GM21515 (cell line): ENCODE measurements around the gene LILRA6.
"Not testable (repeated sequence)": the region's sequence is repeated elsewhere in the genome, so short reads cannot be mapped to it uniquely, and the experiment has no call there.

Experiments
- ATAC-seq: cut with Tn5 transposase; IDR thresholded peaks from one replicate; pipeline ENCODE4 v1.9.1; 2021; ENCODE audit not compliant: unreplicated experiment

Gene LILRA6

DNA sequence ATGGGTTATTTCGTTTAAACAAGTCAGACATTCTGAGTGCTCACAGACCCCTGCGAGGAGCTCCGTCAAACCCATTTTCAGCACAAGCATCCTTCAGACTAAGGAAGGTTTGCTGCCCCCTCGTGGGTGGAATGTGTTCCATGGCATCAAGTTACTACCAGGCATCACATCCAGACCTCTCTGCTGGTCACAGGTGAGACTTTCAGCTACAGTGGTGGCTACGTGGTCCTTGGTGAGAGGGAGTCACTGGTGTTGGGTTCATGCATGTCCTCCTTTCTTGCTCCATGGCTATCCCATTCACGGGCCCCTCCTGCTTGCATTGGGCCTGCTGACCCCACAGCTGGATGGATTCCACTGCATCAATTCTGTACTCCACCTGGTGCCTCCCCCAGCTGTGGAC, 23.5 kb upstream of the LILRA6 start:
- ATAC-seq = no peak

DNA sequence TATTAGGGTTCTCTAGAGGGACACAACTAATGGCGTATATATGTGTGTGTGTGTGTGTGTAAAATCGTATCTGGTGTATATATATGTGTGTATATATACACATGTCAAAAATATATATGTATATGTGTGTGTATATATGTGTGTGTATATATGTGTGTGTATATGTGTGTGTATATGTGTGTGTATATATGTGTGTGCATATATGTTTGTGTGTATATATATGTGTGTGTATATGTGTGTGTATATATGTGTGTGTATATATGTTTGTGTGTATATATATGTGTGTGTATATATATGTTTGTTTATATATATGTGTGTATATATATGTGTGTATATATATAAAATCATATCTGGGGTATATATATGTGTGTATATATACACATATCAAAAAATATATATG, 19.9 kb upstream of the LILRA6 start:
- ATAC-seq = no peak

DNA sequence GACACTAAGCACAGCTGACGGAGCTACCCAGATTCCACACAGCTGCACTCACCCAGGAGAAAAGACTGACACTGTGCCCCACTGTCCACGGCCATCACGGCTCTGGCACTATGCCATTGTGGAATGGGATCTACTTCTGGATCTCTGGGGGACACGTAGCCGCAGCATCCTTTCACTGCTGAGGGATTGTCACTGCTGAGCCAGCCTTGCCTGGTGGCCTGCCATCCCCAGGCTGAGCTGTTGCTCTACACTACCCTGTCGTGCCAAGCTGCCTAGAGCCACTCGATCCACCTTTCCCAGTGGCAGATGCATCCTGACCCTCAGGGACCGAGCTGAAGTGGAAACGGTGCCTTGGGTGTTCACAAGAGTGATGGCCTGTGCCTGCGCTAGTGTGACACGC, 19.5 kb upstream of the LILRA6 start:
- no peak for ATAC-seq

DNA sequence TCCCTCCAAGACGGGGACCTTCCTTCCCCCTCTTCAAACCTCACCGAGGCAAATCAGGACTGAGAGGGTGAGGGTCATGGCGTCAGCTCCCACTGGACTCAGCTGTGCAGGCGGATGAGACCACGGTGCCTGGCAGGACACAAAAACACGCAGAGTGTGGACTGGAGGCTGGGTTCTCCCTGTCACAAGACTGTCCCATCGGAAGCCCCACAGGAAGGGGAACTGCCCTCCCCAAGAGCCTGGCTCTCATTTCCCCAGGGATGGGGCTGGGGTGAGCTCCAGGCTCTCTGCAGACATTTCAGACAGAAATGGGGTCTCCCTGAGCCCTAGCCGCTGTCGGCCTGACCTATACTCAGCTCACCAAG, 14.5 kb upstream of the LILRA6 start, which contains the start of gene LILRB5:
Gene LILRB5 (minus strand): TSS at position 158 of the 365 bp plus-strand sequence. CDS start 80 bp downstream, at position 78.
- ATAC-seq = no peak

DNA sequence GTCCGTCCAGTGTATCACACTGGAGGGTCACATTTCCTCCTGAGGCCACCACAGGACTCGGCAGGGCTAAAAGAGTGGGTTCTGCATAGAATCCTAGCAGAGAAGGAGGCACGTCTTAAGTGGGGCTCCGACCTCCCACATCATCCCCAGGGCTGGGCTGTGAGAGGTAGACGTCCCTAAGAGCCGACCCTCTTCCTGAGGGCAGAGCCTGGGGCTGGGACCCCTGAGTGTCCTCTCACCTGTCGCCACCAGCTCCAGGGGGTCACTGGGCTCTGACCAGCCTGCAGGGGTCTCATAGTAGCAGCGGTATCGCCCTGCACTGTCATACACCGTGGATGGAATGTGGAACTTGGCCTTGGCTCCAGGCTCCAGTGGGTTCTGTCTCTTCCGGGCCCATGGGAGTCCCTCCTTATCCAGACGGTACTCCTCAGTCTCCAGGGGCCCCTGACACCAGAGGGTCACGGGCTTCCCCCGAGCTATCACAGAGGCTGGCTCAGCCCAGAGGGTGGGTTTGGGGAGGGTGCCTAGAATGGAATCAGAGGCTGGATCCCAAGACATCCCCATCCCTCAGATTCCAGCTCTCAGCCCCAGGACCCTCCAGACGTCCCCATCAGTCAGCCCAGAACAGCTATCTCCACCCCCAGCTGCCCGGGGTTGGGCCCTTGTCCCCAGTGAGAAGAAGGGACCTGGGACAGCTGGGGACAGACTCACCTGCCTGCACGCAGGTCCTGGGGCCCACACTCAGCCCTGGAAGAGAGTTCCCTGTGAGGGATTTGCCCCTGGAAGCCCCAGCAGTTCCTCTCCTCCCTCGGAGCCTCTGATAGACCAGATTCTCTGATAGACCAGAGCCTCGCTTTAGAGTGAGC, 13.9 kb upstream of the LILRA6 start:
- no peak for ATAC-seq

DNA sequence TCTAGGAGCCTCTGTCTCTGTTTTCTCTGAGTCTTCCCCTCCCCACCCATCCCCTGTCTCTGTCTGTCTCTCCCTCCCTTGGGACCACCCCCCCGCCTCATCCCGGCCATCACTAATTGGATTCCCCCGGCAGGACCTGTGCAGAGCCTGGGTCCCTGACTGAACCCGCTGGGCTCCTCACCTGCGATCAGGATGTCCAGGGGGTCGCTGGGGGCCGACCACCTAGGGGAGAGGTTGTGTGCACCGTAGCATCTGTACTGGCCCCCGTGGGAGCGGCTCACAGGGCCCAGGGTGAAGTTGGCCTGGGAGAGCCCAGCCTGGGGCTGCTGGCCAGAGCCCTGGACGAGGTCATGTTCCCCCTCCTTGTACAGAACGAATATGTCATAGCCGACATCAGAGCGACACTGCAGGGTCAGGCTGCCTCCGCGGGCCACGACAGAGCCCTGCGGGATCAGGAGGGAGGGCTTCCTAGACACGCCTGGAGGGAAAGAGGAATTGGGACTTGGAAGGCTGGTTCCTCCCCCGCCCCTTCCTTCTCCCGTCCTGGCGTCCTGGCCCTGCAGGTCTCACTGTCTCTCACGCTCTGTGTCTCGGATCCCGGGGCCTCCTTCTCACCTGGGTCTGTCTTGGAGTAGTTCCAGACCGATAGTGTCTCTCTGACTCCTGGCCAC, 12.7 kb upstream of the LILRA6 start:
- ATAC-seq = no peak

DNA sequence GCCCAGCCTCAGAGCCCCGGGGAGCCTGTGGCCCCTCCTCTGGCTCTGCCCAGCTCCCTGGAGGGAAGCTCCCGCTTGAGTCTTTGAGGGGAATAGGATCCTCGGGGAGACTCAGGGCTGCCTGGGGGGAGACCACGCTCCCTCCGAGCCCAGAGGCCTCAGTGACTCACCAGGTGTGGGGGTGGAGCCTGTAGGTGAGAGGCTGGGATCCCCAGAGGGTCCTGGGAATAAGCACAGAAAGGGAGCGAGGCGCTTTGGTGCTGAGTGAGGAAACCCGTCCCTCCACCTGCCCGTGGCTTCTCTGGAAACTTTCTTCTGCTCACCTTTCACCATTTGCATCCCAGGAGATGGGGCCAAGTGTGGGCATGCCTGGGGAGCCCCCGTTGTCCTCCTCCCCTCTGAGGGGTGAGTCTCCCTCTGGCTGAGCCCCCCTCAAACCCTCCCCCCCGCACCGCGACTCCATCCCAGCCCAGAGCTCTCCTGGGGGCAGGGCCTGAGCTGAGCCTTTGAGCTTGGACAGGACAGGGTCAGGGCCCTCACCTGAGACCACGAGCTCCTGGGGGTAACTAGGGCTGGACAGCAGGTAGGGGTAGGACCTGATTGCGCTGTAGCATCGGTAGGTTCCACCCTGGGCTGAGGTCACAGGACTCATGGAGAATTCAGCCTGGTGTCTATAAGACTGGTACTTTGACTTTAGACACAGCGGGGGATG, 11.8 kb upstream of the LILRA6 start:
- no peak for ATAC-seq

DNA sequence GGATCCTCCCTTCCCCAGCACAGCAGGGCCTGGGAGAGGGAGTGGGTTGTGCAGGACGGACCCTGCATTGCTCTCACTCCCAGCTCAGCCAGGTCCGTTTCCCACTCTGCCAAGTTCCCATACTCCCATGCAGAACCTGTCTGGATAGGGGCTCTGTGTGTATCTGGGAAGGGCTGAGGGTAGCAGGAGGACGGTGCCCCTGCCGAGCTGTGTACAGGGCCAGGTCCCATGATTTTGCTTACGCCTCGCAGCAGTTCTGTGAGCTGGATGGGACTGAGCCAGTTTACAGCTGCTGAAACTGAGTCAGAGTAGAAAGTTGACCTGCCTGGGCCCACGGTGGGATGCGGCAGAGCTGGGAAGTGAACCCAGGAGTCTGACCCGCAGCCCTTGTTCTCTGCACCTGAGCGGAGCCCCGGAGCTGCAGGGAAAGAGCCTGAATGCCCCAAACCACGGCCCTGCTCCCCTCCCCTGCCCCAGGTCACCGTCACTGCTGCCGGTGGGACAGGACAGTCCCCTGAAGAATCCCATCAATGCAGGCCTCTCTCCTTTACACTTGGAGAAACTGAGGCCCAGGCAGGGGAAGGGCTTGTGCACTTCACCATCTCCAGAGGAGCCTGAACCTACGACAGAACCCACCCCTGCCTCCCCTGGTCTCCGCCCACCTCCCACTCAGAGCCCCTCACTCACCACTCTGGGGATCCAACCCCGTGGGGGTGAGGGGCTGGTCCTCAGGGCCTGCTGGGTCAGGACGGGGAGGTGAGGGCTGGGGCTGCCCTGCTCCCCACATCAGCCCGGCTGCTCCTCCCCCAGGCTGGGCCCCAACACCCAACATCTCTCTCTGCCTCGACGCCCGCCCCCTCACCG, 11.0 kb upstream of the LILRA6 start:
- no peak for ATAC-seq

DNA sequence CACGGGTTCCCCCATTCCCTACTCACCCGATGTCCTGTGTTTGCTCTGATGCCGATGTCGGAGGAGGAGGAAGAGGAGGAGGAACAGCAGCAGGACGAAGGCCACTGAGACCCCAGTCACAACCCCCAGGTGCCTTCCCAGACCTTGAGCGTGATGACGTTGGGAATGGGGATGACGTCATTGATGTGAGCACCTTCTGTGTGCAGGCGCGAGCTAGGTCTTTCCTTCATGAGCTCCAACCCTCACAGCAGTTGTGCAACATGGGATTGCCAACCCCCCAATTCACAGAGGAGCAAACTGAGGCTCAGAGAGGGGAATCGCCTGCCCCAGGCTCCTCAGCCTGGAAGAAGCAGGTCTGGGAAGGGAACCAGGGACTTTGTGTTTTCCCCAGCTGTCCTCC, 10.3 kb upstream of the LILRA6 start:
- ATAC-seq = no peak

DNA sequence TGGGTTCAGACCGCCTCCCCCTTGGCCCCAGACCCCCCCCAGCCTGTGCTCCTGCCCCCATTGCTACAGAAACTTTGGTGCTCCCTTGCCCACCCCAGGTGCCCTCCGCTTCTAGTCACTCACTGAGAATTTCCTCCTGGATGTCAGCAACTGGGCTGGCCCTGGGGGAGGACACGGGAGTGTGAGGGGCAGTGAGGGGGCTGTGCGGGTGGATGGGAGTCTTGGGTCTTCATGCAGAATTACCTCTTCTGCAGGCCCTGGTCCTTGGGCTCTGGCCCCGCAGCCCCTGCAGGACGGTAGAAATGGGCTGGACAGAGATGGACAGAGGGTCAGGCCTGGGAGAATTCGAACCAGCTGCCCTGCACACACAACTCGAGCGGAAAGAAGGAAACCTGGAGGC, 9.7 kb upstream of the LILRA6 start:
- no peak for ATAC-seq

DNA sequence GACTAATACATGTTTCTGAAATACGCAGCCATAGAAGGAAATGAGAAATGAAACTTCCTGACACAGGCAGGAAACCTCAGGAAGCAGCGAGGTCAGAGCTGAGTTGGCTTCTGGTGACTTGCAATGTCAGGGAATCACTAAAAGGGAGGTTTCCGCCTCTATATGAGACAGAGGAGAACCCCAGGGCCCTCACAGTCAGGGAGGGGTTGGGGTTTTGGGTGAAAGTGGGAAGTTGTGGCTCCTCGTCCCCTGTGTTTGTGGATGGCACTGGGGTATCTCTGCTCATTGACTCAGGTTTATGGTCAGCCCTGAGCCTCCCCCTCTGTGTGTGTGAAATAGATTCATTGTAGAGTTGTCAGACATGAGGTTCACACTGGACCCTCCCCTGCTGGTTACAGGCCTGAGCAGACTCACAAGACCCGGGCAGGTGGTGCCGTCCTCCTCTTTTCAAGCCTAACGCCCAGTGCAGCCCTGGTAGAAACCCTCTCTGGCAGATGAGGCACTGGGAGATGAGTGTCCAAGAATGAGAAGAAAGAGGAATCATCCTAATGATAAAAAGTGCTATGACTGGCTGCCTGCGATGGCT, 5.5 kb upstream of the LILRA6 start:
- no peak for ATAC-seq

DNA sequence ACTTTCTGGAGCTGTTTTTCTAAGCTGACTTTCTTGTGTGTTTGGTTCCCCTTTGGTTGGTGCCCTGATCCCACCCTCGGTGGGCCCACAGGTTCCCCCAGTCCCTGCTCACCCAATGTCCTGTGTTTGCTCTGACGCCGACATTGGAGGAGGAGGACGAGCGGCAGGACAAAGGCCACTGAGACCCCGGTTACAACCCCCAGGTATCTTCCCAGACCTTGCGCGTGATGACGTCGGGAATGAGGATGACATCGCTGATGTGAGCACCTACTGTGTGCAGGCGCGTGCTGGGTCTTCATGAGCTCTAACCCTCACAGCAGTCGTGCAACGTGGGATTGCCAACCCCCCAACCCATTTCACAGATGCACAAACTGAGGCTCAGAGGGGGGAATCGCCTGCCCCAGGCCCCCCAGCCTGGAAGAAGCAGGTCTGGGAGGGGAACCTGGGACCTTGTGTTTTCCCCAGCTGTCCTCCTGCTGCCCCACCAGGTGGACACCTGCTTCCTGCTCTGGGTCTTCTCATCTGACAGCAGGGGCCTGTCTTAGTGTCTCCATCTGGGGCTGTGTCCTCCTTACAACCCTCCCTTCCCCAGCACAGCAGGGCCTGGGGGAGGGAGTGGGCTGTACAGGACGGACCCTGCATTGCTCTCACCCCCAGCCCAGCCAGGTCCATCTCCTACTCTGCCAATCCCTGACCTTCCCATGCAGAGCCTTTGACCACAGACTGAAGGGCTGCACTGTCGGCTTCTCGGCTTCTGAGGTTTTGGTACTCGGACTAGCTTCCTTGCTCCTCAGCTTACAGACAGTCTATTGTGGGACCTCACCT, 4.7 kb upstream of the LILRA6 start:
- no peak for ATAC-seq

DNA sequence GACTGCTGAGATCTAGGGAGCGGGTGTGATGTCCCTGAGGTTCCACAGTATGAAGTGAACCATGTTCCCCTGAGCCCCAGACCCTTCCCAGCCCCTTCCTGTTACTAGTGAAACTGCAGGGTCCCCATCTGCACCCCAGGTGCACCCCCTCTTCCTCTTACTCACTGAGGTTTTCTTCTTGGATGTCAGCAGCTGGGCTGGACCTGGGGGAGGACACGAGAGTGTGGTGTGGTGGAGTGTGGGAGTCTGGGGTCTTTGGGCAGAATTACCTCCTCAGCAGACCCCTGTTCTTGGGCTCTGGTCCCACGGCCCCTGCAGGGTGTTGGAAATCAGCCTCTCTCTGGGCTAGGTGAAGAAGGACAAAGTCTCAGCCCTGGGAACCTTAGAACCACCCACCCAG, 3.3 kb upstream of the LILRA6 start:
- ATAC-seq = no peak

DNA sequence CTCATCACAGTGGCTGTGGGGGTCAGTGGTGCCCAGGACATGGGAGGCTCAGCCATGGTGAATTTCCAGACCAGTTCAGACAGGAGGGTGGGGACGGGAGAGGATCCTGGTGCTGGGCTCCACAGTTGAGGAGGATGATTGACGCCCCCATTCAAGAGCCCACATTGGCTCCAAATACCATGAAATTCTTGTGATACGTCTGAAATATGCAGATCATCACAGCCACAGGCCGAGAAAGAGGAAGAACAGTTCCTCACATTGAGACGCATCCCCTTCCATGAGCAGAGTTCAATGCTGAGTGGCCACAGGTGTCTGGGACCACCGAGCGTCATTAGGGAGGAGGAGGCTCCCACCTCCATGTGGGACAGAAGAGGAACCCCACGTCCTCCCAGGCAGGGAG, 1.2 kb upstream of the LILRA6 start:
- ATAC-seq = not testable (repeated sequence)

DNA sequence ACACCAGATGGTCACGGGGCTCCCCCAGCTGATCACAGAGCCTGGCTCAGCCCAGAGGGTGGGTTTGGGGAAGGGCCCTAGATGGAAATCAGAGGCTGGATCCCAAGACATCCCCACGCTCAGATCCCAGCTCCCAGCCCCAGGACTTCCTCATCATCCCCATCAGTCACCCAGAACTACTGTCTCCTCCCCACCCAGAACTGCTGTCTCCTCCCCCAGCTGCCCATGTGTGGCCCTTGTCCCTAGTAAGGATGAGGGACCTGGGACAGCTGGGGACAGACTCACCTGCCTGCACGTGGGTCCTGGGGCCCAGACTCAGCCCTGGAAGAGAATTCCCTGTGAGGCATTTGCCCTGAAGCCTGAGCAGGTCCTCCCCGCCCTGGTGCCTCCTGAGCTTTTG, 356 bp downstream of the LILRA6 start:
- ATAC-seq = not testable (repeated sequence)

DNA sequence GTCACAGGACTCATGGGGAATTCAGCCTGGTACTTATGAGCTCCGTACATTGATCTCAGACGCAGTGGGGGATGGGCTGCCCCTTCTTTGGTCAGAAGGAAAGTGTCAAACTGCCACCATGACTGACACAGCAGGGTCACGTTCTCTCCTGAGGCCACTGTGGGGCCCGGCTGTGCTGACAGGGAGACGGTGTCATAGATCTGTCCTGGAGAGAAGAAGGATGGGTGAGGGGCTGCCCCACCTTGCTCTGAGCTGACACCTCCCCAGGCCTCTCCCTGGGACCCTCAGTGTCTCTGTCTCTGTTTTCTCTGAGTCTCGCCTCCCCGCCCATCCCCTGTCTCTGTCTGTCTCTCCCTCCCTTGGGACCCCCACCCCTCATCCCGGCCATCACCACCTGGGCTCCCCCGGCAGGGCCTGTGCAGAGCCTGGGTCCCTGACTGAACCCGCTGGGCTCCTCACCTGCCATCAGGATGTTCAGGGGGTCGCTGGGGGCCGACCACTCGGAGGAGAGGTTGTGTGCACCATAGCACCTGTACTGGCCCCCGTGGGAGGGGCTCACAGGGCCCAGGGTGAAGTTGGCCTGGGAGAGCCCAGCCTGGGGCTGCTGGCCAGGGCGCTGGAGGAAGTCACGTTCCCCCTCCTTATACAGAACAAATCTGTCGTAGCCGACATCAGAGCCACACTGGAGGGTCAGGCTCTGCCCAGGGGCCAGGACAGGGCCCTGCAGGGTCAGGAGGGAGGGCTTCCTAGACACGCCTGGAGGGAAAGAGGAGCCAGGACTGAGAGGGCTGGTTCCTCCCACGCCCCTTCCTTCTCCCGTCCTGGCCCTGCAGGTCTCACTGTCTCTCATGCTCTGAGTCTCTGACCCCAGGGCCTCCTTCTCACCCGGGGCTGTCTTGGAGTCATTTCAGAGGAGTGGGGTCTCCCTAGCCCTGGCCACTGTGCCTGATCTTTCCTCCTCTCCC, 1.9 kb downstream of the LILRA6 start:
- not testable (repeated sequence) for ATAC-seq

DNA sequence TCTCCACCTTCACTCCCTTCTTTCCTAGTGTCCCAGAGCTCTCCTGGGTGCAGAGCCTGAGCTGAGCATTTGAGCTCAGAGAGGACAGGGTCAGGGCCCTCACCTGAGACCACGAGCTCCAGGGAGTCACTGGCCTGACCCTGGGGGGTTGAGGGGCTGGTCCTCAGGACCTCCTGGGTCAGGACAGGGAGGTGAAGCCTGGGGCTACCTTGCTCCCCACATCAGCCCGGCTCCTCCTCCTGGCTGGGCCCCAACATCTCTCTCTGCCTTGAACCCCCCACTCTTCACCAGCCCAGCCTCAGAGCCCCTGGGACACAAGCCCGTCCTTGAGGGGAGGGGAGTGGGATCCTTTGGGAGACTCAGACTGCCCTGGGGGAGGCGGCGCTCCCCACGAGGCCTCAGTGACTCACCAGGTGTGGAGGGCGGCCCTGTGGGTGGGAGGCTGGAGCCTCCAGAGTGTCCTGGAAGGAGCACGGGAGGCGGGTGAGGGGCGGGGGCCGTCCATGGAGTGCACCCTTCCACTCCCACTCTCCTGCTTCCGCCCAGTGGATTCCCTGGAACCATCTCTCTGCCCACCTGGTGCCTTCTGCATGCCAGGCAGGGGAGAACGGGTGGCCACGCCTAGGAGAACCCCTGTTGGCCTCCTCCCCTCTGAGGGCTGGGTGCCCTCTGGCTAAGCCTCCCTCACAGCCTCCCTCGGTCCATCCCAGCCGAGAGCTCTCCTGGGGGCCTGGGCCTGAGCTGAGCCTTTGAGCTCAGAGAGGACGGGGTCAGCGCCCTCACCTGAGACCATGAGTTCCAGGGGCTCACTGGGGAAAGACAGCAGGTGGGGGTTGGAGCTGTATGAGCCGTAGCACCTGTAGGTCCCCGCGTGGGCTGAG, 2.9 kb downstream of the LILRA6 start:
- not testable (repeated sequence) for ATAC-seq

DNA sequence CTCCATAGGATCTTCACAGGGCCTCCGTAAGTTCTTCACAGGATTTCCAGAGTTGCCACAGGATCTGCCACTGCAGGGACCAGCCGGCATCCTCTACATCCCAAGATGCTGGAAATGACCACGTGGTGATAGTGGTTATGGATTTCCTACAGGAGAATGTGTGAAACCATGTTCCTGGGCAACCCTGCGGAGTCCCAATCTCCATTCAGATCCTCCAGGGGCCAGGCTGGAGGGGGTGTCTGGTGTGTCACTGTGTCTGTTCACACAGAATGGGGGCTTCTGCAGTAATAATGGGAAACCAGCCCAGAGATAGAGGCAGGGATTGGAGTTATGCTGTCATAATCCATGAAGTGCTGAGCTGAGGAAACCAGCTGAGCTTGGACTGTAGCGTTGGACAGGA, 8.6 kb downstream of the LILRA6 start:
- no peak for ATAC-seq
